ENCODE data around the gene PLTP. TPM values are rescaled to one million over a fixed set of nuclear protein-coding genes. Genes with fewer than 3 reads are reported as not detected.

The PLTP gene
- total RNA-seq, 6 experiments from 2014 or later: 9.6 to 70.2 (median 35.6) TPM

GRCh38 chr20:45890077-45890984 lies 21.6 kb downstream of the PLTP start:
- peaks cover 0 to 38% (median 6%) of the 10 kb centered on the region in 4 donors for H3K4me1 ChIP-seq
- peak; percentile 28 for TF ChIP-seq POLR2A (IDR thresholded peaks at IDR 0.05)
- TF ChIP-seq, protein P1, sequence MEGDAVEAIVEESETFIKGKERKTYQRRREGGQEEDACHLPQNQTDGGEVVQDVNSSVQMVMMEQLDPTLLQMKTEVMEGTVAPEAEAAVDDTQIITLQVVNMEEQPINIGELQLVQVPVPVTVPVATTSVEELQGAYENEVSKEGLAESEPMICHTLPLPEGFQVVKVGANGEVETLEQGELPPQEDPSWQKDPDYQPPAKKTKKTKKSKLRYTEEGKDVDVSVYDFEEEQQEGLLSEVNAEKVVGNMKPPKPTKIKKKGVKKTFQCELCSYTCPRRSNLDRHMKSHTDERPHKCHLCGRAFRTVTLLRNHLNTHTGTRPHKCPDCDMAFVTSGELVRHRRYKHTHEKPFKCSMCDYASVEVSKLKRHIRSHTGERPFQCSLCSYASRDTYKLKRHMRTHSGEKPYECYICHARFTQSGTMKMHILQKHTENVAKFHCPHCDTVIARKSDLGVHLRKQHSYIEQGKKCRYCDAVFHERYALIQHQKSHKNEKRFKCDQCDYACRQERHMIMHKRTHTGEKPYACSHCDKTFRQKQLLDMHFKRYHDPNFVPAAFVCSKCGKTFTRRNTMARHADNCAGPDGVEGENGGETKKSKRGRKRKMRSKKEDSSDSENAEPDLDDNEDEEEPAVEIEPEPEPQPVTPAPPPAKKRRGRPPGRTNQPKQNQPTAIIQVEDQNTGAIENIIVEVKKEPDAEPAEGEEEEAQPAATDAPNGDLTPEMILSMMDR (IDR thresholded peaks at IDR 0.05): peak; percentile 53 to 75 (median 73)
- under 1% methylated on average over 26 of the region's 79 CpGs for WGBS (ENCODE audit: insufficient coverage, low coverage, low lambda C conversion rate, missing lambda C conversion rate)
- intact Hi-C loops (cut with DNase I): loop anchor here in 1 of 2 donors (10.0 kb wide), 1 partner anchor 54 kb away; no protein-coding TSS in a partner anchor
- DNase-seq: peak; percentile 82 to 87 (median 86)
- ATAC-seq: peak; percentile 71 to 81 (median 77)
- H3K36me3 ChIP-seq: peaks cover 0 to 21% (median 9%) of the 10 kb centered on the region in 4 donors
- H3K27me3 ChIP-seq: no peaks in the 10 kb centered on the region
- H3K4me3 ChIP-seq: peak overlapping the region; percentile 75 to 93 (median 77)
- H3K27ac ChIP-seq: peak overlapping the region; percentile 75 to 82 (median 81)
- H3K9me3 ChIP-seq: no peaks in the 10 kb centered on the region

- intact Hi-C loops (cut with DNase I): loop anchor here in 1 of 2 donors (10.0 kb wide), 1 partner anchor 76 kb away; no protein-coding TSS in a partner anchor
- H3K27ac ChIP-seq: no peak overlapping the region
- H3K4me3 ChIP-seq: no peak overlapping the region
- H3K4me1 ChIP-seq: peaks cover 0 to 38% (median 6%) of the 10 kb centered on the region in 4 donors
- ATAC-seq: no peak
- H3K9me3 ChIP-seq: no peaks in the 10 kb centered on the region
- DNase-seq: no peak
- no peak for TF ChIP-seq POLR2A (IDR thresholded peaks at IDR 0.05)
- TF ChIP-seq, protein P1 (IDR thresholded peaks at IDR 0.05): no peak
- no peaks in the 10 kb centered on the region for H3K27me3 ChIP-seq
- no CpG with 5 or more reads among the region's 3 CpGs for WGBS (ENCODE audit: insufficient coverage, low coverage, low lambda C conversion rate, missing lambda C conversion rate)
- H3K36me3 ChIP-seq: peaks cover 0 to 9% (median under 1%) of the 10 kb centered on the region in 4 donors
These were observed 23.3 kb downstream of the PLTP start for GRCh38 chr20:45888681-45889080.

DNA sequence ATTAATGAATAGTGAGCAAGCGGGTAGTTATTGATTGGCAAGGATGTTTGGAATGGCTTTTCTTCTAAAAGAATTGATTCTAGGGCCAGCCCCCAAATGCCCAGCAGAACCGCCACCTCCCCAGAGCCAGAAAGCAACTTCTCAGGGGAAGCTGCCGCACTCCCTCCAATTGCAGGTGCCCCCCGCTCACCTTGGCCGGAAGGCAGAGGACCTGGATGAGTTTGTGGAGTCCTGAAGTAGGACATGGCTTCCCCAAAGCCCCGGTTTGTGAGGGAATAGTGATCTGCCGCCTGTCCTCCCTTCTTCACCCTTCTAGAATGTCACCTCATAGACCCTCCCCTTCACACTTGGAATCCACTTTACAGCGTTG lies 24.6 kb downstream of the PLTP start, which contains the start of gene SPATA25:
Gene SPATA25, minus strand, starts transcription at position 277 of the 370 bp plus-strand sequence. Its CDS starts 32 bp downstream, at position 245.
- Histone ChIP-seq H3K27me3 (no peaks in the 10 kb centered on the region), H3K27ac (no peak within 1 kb of the TSS), H3K9me3 (no peaks in the 10 kb centered on the region), H3K4me1 (peaks cover 0 to 27% (median 6%) of the 10 kb centered on the region in 4 donors), H3K4me3 (no peak within 1 kb of the TSS), H3K36me3 (peaks cover 0 to 14% (median 0%) of the 10 kb centered on the region in 4 donors)
- no peak for TF ChIP-seq POLR2A (IDR thresholded peaks at IDR 0.05)
- TF ChIP-seq, protein P1 (IDR thresholded peaks at IDR 0.05): no peak
- DNase-seq (no peak), ATAC-seq (no peak)
- 89% methylated on average over 2 of the region's 8 CpGs for WGBS (ENCODE audit: insufficient coverage, low coverage, low lambda C conversion rate, missing lambda C conversion rate)
- intact Hi-C loops (cut with DNase I): loop anchor here in 1 of 2 donors (10.0 kb wide), 1 partner anchor 77 kb away; no protein-coding TSS in a partner anchor

GRCh38 chr20:45886590-45887345 lies 25.2 kb downstream of the PLTP start:
- DNase-seq (no peak), ATAC-seq (no peak)
- H3K4me1 ChIP-seq: peaks cover 0 to 27% (median 7%) of the 10 kb centered on the region in 4 donors
- intact Hi-C loops (cut with DNase I): loop anchor here in 1 of 2 donors (10.0 kb wide), 1 partner anchor 78 kb away; no protein-coding TSS in a partner anchor
- TF ChIP-seq, protein P1 (IDR thresholded peaks at IDR 0.05): no peak
- TF ChIP-seq POLR2A (IDR thresholded peaks at IDR 0.05): no peak
- no peaks in the 10 kb centered on the region for H3K27me3 ChIP-seq
- H3K9me3 ChIP-seq: no peaks in the 10 kb centered on the region
- H3K36me3 ChIP-seq: peaks cover 0 to 14% (median 0%) of the 10 kb centered on the region in 4 donors
- no peak overlapping the region for H3K4me3 ChIP-seq
- no peak overlapping the region for H3K27ac ChIP-seq
- 84% methylated on average over 6 of the region's 19 CpGs for WGBS (ENCODE audit: insufficient coverage, low coverage, low lambda C conversion rate, missing lambda C conversion rate)
